Vagina (tissue), 2 donors: ENCODE measurements around the gene TRIM68. TPM values are rescaled to one million over a fixed set of nuclear protein-coding genes. Genes with fewer than 3 reads are reported as not detected.

ENCODE experiments used
- DNase-seq, 2 donors: peaks; one replicate each; pipeline ENCODE4 v3.0.0-alpha.2; 2017; ENCODE audit errors: extremely low spot score in 2 of 2
- H3K27ac ChIP-seq: fragments of 200-600 bp; sonication (generic); one replicate; pipeline ENCODE4 v1.5.1; 2019
- H3K27me3 ChIP-seq: fragments of 200-600 bp; sonication (generic); one replicate; pipeline ENCODE4 v1.5.1; 2019
- H3K36me3 ChIP-seq, 2 donors: fragments of 200-600 bp; sonication (generic); one replicate each; pipeline ENCODE4 v1.5.1; 2017 to 2019
- H3K4me1 ChIP-seq: fragments of 200-600 bp; sonication (generic); one replicate; pipeline ENCODE4 v1.5.1; 2019
- H3K4me3 ChIP-seq, 2 donors: fragments of 200-600 bp; sonication (generic); 1 replicate in 1 of 2; 2 replicates in 1 of 2; pipeline ENCODE4 v1.5.1; 2016 to 2019
- H3K9me3 ChIP-seq: fragments of 200-600 bp; sonication (generic); one replicate; pipeline ENCODE4 v1.5.1; 2019
- CTCF ChIP-seq, 3 experiments: fragments of 450-650 bp in 2 of 3; fragments of 200-600 bp in 1 of 3; sonication (generic) in 1 of 3; IDR thresholded peaks; one replicate each; pipeline ENCODE4 v1.5.1; 2017 to 2019; ENCODE audit warnings: antibody characterized with exemption in 3 of 3, mild to moderate bottlenecking in 2 of 3, moderate library complexity in 2 of 3
- POLR2A ChIP-seq, 2 donors: fragments of 450-650 bp; IDR thresholded peaks; one replicate each; pipeline ENCODE4 v1.6.1; 2017; ENCODE audit warnings: antibody characterized with exemption in 2 of 2, mild to moderate bottlenecking in 2 of 2, moderate library complexity in 2 of 2
- POLR2AphosphoS5 ChIP-seq, 2 donors: sonication (generic); formaldehyde crosslinking; IDR thresholded peaks; one replicate each; pipeline ENCODE4 v1.9.0; 2017; ENCODE audit warnings: antibody characterized with exemption in 2 of 2, mild to moderate bottlenecking in 2 of 2, low read depth in 1 of 2; ENCODE audit not compliant: insufficient read depth in 1 of 2
- intact Hi-C: fragments of 100-400 bp; cut with DNase I; formaldehyde crosslinking; loops from one replicate; pipeline ENCODE4 v1.15.1; 2023
- total RNA-seq: library from RNA; depleted of rRNA; stranded (reverse); fragments of >200 nt; gene quantifications from one replicate; pipeline ENCODE4 v1.2.3, GENCODE V29; 2016

Gene TRIM68
- total RNA-seq, 1 donor from 2014 or later = 9.6 TPM

- no peak for TF ChIP-seq CTCF (IDR thresholded peaks at IDR 0.05)
- no peak for TF ChIP-seq POLR2AphosphoS5 (IDR thresholded peaks at IDR 0.05; ENCODE audit: insufficient read depth in 1 of 2, low read depth in 1 of 2)
- TF ChIP-seq POLR2A (IDR thresholded peaks at IDR 0.05) = no peak
- intact Hi-C loops = no loop called here
- no peak for DNase-seq
- H3K27ac ChIP-seq = no peak overlapping the region
- H3K4me3 ChIP-seq = no peak overlapping the region
- H3K9me3 ChIP-seq = no peaks in the 10 kb centered on the region
- H3K4me1 ChIP-seq = no peaks in the 10 kb centered on the region
- H3K27me3 ChIP-seq = no peaks in the 10 kb centered on the region
- no peaks in the 10 kb centered on the region for H3K36me3 ChIP-seq
These were observed 19.0 kb downstream of the TRIM68 start for GRCh38 chr11:4589017-4589416.

GRCh38 chr11:4581443-4581842 is 26.6 kb downstream of the TRIM68 start, which contains the start of gene OR52I2:
Gene OR52I2 (plus strand): TSS chr11:4581743.
- no peak for TF ChIP-seq CTCF (IDR thresholded peaks at IDR 0.05)
- no peak for TF ChIP-seq POLR2AphosphoS5 (IDR thresholded peaks at IDR 0.05; ENCODE audit: insufficient read depth in 1 of 2, low read depth in 1 of 2)
- no peak for TF ChIP-seq POLR2A (IDR thresholded peaks at IDR 0.05)
- intact Hi-C loops = no loop called here
- H3K4me1 ChIP-seq = no peaks in the 10 kb centered on the region

GRCh38 chr11:4580124-4580523 is 27.9 kb downstream of the TRIM68 start:
- no peak overlapping the region for H3K27ac ChIP-seq
- no peak for DNase-seq
- no peaks in the 10 kb centered on the region for H3K9me3 ChIP-seq
- H3K27me3 ChIP-seq = no peaks in the 10 kb centered on the region
- intact Hi-C loops = no loop called here
- no peaks in the 10 kb centered on the region for H3K36me3 ChIP-seq
- no peaks in the 10 kb centered on the region for H3K4me1 ChIP-seq
- no peak overlapping the region for H3K4me3 ChIP-seq
- no peak for TF ChIP-seq POLR2A (IDR thresholded peaks at IDR 0.05)
- TF ChIP-seq CTCF (IDR thresholded peaks at IDR 0.05) = no peak
- TF ChIP-seq POLR2AphosphoS5 (IDR thresholded peaks at IDR 0.05; ENCODE audit: insufficient read depth in 1 of 2, low read depth in 1 of 2) = no peak

More at GRCh38 chr11:4581443-4581842, 26.6 kb downstream of the TRIM68 start, which contains the start of gene OR52I2:
- no peak within 1 kb of the TSS for H3K27ac ChIP-seq
- DNase-seq = no peak
- H3K27me3 ChIP-seq = no peaks in the 10 kb centered on the region
- no peaks in the 10 kb centered on the region for H3K9me3 ChIP-seq
- H3K36me3 ChIP-seq = no peaks in the 10 kb centered on the region
- no peak within 1 kb of the TSS for H3K4me3 ChIP-seq

GRCh38 chr11:4578624-4579023 is 29.4 kb downstream of the TRIM68 start:
- H3K27me3 ChIP-seq = no peaks in the 10 kb centered on the region
- H3K4me1 ChIP-seq = no peaks in the 10 kb centered on the region
- intact Hi-C loops = no loop called here
- no peak overlapping the region for H3K4me3 ChIP-seq
- H3K9me3 ChIP-seq = no peaks in the 10 kb centered on the region
- no peak for DNase-seq
- H3K36me3 ChIP-seq = no peaks in the 10 kb centered on the region
- H3K27ac ChIP-seq = no peak overlapping the region
- TF ChIP-seq POLR2A (IDR thresholded peaks at IDR 0.05) = no peak
- no peak for TF ChIP-seq CTCF (IDR thresholded peaks at IDR 0.05)
- TF ChIP-seq POLR2AphosphoS5 (IDR thresholded peaks at IDR 0.05; ENCODE audit: insufficient read depth in 1 of 2, low read depth in 1 of 2) = no peak

- no peak overlapping the region for H3K4me3 ChIP-seq
- no peak for DNase-seq
- H3K4me1 ChIP-seq = no peaks in the 10 kb centered on the region
- no peaks in the 10 kb centered on the region for H3K27me3 ChIP-seq
- no peaks in the 10 kb centered on the region for H3K9me3 ChIP-seq
- H3K27ac ChIP-seq = no peak overlapping the region
- intact Hi-C loops = no loop called here
- TF ChIP-seq POLR2A (IDR thresholded peaks at IDR 0.05) (no peak), CTCF (IDR thresholded peaks at IDR 0.05) (no peak), POLR2AphosphoS5 (IDR thresholded peaks at IDR 0.05; ENCODE audit: insufficient read depth in 1 of 2, low read depth in 1 of 2) (no peak)
- H3K36me3 ChIP-seq = no peaks in the 10 kb centered on the region
These were observed 30.3 kb downstream of the TRIM68 start for GRCh38 chr11:4577761-4578160.
